Activated CD8-positive, alpha-beta memory T cell treated with anti-CD3 and anti-CD28 coated beads, Interleukin-2, amount 50 U/mL, for 48 hours (primary cell): ENCODE data around the gene FRS2.

Experiments
- DNase-seq: peaks from one replicate; pipeline ENCODE4 v3.0.0-alpha.2; 2020

The FRS2 gene

DNA sequence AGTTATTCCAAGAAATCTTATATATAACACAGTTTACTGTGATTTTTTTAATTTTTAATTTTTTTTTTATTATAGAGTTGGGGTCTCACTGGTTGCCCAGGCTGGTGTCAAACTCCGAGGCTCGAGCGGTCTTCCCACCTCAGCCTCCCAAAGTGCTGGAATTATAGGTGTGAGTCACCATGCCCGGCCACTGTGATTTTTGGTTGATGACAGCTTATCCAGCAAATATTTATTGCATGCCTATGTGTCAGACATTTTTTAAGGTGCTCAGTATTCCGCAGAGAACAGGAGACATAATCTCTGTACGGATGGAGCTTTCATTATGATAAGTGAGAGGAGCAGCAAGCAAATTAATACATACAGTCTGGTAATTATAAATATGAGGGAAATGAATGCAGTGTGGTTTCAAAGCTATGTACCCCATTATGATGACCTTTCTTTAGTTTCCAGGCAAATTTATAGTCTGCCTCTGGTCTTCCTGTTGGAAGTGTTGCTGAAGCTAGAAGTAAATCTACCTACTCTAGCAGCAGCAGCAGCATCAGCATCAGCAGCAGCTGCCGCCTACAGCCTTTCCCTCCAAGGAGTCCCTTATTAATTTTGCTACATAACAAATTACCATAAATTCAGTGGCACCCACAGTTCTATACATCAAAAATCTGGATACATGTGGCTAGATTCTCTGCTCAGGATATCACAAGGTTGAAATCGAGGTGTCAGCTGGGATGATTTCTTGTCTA, 32.3 kb downstream of the FRS2 start:
- DNase-seq: no peak

DNA sequence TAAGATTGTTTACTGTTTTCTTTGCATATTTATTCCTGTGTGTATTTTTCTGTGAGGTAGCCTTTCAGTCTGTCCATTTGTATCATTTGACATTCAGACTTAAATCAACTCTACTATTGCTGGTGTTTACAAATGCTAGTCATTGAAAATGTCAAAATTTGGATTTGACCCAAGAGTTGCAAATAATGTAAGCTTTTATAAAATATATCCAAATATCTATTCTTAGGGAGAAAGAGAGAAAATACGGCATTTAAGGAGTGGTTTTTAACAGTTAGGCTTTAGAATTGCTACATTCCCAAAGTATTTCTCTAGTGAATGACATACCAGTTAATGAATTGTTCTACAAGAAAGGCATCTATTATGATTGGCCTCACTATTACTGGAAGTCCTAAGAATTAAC, 37.9 kb downstream of the FRS2 start:
- DNase-seq: no peak

DNA sequence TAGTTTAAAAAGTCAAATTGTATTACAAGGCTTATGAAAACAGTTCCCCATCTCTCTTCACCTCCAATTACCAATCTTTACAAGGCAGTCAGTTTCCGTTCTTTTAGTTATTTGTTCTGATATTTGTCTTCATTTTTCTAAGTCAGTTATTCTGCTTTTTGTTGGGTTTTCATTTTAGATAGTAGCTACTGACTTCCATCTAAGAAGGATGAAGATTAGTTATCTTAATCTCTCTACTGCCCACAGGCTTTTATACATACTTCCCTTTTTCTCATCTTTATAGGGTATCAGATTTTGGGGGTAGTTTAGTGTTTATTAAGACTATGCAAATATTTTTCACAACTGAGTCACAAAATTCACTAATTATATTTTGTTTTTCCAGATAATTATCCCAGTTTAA, 38.4 kb downstream of the FRS2 start:
- DNase-seq: no peak

DNA sequence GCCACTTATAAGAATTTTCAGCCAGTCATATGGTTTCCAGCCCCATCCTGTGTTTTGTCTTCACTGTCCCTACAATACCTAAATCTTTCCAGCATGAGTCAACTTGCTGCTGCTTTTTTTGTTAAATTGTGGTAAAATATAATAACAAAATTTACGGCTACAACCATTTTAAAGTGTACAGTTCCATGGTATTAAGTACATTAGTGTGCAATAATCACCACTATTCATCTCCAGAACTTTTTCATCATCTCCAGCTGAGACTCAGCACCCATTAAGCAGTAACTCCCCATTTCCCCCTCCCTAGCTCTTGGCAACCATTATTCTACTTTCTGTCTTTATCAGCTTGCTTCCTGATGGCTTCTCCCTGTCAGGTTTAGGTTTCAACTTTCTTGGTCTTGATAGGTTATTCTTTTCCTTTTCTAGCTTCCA, 39.1 kb downstream of the FRS2 start:
- DNase-seq: no peak

DNA sequence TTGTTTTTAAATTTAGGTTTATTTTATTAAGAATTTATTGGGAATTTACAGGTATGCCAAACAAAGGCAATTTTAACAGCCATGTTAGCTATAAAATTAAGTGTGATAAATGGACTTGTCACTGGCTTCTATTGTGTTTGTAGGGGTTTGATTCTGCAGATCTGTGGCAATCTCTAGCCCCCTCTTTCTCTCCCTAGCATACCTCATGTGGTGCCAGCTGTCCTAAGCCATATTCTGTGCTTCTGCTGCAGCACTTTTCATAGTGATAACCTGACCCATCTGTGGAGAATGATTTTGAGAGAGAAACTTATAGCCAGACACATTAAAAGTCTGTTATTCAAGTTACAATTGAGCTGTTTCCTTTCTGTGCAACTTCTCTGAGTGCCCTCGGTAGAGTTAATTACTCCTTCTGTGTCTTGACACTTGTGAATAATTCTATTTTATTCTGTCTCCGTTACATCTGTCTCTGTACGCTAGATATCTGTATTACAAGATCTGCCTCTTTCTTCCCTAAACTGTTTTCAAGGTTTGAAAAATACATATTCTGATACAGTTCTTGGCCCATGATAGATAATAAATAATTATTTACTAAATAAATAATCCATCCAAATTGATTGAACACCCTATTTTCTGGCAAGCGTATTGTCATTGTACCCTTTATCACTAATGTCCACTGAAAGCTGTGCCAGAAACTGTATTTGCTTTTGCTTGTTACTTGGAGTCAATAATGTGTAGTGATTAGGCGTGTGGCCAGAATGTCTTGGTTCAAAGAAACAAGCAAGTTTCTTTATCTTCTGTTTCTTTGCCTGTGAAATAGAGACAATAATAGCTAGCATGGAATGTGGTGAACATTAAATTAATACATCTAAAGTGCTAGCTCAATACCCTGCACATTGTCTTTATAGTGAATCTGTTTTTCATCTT, 40.0 kb downstream of the FRS2 start:
- no peak for DNase-seq

DNA sequence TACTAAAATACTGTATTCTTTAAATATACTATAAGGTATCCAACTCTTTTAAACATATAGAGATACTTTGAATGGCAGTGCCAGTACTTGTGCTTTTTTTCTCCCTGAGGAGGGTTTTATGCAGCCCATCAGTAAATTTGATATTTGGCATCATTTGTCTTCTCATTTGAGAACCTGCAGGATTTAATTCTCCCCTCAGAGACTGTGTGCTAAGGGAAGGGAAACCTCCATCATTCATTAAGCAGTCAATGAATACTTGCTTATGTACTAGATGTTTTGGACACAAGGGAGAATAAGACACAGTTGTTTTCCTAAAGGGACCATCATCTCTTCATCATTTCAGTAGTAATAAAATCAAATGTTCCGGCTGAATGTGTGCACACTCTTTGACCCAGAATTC, 40.8 kb downstream of the FRS2 start:
- DNase-seq: no peak

DNA sequence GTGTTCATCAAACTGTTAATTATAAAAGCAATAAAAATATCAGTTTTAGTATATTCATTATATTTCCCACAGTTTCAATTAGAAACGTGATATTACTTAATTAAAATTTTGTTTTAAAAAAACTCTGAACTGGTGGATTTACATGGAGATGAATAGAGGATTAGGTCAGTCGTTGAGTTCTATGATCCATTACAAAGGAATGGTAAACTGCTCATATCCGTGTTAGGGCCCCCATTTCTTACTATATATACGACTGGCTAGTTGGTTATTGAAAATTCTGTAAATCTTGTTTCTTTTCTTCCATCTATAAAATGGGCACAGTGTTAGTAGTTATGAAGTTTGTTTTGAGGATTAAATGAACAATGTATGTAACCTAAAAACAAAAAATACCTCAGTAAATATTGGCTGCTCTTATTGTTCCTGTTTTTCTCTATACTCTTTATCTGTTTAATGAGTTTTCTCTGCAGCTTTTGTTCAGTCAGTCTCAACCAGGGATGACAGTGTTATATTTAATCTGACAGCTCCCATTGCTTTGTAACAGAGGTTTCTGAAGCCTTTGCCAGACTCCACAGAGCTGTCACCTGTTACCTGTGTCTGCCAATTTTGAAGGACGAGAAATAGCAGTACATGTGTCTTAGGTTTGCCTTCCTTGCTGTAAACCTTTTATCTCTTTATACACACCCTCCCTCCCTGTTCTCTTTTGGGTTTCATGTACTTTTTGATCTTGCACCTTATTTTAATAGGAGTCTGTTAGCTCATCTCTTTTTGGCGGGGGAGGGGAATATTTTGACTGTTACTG, 41.5 kb downstream of the FRS2 start:
- no peak for DNase-seq

DNA sequence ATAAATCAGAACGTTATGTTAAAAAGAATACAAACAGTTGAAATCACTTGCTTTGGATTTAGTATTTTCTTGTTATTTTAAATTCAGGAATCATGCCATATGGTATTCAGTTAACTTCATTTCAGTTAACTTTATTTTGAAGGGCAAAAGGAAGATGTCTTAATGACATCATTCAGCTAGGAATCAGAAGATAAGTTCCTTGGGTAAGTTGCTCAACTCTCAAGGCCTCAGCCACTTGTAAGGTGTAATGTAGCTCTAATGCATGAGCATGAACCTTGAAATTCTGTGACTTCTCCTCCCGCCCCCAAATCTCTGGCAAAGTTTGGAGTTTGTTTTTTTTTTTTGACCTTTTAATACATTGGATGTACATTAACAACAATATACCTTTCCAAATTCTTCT, 42.6 kb downstream of the FRS2 start:
- DNase-seq: no peak

DNA sequence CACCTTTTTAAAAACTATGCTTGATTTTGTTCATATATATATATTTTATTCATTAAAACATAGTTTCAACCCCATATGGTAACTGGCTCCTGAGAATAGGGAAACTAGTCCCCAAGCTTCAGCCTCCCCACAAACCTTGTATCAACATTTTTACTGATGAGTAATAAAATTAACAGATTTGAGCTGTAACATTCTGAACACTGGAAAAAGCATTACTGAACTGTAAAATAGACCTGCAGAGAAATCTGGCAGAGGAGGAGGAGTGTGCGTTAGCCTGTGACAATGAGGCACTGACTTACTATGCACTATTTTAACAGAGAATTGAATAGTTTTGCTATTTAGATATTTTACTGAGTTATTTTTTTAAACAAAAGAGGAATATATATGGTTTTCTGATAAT, 43.1 kb downstream of the FRS2 start:
- DNase-seq: no peak

DNA sequence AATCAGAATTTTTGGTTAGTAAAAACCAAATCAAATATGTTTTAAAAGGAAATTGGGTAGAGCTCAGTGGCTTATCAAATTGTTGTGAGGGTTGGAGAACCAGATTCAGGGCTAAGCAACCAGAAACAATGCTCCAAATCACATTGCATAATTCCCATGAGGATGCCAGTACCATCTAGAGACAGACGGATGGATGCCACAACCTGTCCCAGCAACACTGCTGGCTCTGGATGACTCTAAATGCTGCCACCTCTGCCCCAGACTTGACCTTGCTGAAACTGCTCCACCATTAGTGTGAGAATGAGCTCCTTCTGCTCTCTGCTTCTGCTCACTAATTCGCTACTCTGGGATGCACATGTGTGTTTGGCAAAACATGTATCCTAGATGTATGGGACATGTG, 43.9 kb downstream of the FRS2 start:
- DNase-seq: no peak

DNA sequence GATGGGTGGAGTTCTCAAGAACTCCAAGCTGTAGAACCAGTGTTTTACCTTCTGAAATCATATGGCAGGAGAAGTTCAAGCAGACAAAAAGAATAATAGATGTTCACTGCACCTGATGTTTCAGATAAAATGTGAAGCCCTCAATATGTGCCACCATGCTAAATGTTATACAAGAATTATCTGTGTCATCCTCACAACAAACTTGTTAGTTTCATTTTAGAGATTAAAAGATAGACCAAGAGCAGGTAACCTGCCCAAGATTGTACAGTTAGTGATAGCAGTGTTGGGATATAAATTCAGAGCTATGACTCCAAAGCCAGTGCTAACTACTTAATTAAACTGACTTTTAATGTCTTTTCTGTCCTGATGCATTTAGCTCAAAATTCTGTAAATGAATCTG, 44.7 kb downstream of the FRS2 start:
- no peak for DNase-seq

DNA sequence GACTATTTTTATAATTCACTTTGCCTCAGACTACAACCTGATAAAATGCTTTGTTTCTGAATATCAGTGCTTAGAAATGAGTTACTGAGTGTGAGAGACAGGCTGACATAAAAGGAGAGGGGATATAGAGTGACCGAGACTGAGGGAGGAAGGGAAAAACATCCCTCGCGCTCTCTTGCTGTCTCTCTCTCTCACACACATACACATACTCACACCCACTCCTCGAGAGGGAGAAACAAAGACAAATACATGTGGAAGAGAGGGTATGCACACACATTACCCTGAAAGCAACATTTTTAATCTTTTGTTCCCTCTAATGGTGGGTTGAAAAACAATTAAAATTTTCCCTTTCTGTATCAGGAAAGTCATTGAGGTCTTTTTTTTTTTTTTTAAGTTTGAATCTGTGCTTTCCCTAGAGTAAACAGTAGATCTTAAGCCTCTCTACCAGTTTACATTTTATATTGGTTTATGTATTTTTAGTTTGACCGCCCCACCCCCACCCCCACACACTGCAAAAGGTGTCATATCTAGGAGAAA, 45.3 kb downstream of the FRS2 start:
- no peak for DNase-seq

DNA sequence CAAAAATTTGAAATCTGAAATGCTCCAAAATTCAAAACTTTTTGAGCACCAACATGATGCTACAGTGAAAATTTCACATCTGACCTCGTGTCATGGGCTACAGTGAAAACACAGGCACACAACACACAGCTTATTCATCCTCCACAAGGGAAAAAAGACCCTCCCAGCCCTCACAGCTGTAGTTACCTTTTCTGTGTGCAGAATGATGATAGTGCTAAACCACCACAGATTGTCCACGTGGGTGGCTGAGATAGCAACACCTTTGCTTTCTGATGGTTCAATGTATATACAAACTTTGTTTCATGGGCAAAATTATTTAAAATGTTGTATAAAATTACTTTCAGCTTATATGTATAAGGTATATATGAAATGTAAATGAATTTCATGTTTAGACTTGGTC, 46.8 kb downstream of the FRS2 start:
- no peak for DNase-seq

DNA sequence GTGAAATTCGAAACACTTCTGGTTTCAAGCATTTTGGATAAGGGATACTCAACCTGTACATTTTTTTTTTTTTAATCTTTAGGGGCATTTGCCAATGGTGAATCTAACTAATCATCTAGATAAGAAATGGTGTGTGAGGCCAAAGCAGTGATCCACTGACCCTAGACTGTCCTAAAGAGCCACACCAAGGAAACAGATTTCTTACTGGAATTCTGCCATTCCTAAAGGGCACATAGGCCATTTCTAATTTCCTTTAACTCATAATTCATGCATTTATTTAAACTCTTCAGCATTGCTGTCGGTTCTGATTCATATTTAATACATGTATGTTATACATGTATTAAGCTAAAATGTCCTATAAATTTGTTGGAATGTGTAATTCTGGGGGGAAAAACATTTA, 47.2 kb downstream of the FRS2 start:
- no peak for DNase-seq

DNA sequence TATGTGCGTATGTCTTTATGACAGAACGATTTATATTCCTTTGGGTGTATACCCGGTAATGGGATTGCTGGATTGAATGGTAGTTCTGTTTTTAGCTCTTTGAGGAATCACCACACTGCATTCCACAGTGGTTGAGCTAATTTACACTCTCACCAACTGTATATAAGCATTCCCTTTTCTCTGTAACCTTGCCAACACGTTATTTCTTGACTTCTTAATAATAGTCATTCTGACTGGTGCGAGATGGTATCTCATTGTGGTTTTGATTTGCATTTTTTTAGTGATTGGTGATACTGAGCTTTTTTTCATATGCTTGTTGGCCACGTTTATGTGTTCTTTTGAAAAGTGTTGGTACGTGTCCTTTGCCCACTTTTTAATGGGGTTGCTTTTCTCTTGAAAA, 49.7 kb downstream of the FRS2 start:
- no peak for DNase-seq

DNA sequence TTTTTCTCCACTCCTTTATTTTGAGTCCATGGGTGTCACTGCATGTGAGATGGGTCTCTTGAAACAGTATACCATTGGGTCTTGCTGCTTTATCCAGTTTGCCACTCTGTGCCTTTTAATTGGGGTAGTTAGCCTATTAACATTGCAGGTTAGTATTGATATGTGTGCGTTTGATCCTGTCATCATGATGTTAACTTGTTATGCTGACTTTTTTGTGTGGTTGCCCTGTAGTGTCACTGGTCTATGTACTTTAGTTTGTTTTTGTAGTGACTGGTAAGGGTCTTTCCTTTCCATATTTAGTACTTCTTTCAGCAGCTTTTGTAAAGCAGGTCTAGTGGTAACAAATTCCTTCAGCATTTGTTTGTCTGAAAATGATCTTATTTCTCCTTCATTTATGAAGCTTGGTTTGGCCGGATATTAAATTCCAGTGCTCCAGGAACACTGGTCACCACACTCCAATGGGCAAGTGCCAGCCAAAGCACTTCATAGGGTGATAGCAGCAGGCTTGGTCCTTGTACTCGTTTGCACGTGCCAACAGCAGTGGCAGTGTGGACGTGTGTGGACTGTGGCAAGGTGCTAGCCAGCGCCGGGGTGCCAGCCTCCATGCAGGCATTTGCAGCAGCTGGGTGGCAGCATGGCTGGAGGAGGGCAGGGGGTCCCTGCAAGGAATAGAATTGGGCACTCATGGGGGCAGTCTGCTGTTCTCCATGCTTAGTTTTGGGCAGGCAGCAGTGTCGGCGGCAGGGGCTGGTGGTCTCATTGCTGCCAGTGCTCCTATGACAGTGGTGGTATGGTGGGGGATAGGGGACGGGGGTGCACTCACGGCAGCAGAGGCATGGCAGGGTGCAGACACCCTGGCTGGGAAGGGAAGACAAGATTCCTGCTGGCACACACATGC, 53.5 kb downstream of the FRS2 start:
- no peak for DNase-seq

DNA sequence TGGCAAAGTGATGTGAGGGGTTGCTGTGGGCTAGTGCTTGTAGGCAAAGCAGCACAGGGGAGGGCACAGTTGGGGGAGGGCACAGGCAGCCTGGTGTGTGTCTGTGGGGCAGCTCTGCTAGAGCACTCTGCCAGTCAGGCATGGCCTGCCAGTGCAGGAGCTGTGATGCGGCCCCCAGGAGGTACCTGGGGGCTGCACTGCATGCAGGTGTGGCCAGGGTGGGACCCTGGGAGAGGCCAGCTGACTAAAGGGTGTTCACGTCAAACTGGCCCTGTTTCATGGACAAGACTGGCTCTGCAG, 54.1 kb downstream of the FRS2 start:
- DNase-seq: no peak

DNA sequence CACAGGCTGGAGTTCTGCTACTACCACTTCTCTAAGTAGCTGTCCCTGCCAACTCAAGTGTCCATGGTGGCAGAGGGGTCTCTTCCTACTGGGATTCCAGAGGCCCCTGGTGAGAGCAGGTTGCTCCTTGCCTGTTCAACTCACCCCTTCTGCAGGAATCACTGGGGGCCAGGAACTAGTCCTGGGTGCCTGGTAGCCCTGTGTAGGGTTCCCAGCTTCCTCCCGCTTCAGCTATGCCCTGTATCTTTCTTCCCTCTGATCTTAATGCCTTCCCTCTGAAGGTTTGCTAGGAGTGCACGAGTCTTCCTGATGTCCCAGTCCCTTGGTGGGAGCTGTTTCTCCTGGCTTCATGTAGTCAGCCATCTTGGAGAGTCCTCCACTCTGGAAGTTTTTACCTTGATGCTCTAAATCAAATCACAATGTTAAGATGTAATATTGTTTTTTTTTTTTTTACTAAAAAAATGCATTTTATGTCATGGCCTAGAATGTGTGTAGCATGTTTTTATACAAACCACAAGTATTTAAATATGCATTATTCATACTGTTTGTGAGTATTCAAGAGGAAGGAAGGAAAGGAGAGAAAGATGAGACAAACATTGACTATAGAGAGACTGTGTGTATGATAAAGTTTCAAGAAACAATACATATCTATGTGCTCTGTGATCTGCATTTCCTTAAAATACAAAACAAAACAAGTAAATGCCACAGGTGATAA, 54.7 kb downstream of the FRS2 start:
- DNase-seq: no peak

DNA sequence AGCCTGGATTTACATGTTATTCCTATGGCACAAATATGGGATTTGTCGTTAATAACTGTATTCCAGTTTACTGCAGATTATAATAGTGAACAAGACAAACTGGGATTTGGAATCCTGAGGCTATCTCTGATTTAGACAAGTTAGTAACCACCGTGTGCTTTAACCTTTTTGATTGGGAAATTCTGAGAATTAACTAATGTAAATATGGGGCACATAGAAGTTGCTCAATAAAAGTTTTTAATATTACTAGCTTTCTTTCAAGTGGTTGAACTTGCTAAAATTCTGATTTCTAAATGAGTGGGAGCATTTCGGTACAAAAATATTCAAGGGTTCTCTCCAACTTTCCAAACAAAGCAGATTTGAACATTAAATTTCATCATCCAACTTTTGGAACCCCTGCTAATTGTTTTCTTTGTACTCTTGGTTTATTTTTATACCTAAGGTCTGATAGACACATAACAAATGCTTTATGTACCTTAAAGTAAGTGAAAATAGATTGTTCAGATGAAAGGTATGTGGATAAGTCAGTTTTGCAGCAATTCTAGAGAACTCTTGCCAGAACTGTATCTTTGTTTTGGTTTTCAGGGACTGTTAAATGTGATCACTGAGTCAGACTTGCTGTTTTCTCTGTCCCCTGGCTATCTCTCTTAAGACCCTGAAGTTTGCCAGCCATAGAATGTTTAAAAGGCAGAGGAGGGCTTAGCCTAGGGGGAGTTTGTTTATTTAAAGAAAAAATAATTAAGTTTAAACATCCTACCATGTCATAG, 57.5 kb downstream of the FRS2 start:
- no peak for DNase-seq

DNA sequence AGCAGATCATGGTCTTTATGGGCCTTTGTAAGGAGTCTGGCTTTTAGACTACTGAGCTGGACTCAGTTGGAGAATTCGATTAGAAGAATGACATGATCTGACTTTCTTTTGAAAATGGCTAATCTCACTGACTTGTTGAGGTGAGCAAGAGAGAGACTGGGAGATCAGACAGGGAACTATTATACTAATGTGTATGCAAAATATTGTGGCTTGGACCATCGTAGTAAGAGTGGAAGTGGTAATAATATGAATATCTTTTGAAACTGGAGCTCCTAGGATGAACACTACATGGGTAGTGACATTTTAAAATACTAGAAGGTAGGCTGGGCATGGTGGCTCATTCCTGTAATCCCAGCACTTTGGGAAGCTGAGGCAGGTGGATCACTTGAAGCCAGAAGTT, 58.8 kb downstream of the FRS2 start:
- DNase-seq: no peak

DNA sequence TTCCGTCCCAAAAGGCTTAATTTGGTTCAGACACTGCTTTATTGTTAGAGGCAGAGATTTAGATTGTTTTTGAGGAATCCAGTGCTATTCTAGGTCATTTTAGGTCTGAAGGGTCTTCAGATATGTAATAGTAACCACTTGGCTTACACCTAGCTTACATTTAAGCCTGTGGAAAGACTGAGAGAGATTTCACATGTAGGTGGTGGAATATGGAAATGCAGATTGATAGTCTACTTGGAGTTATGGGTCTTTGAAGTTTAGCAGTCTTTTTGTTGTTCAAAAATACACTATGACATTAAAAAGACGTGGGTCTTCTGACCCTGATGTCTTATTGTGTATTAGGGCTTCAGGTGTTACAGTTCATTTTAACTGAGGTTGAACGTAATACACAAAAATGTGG, 63.7 kb downstream of the FRS2 start:
- DNase-seq: no peak
